Activated naive CD4-positive, alpha-beta T cell (primary cell): Measurements from ENCODE around the gene GZF1.

Experiments
- DNase-seq, 4 experiments: peaks; one replicate each; lab custom pipeline; 2025; lab: John Stamatoyannopoulos, UW

Gene GZF1

DNA sequence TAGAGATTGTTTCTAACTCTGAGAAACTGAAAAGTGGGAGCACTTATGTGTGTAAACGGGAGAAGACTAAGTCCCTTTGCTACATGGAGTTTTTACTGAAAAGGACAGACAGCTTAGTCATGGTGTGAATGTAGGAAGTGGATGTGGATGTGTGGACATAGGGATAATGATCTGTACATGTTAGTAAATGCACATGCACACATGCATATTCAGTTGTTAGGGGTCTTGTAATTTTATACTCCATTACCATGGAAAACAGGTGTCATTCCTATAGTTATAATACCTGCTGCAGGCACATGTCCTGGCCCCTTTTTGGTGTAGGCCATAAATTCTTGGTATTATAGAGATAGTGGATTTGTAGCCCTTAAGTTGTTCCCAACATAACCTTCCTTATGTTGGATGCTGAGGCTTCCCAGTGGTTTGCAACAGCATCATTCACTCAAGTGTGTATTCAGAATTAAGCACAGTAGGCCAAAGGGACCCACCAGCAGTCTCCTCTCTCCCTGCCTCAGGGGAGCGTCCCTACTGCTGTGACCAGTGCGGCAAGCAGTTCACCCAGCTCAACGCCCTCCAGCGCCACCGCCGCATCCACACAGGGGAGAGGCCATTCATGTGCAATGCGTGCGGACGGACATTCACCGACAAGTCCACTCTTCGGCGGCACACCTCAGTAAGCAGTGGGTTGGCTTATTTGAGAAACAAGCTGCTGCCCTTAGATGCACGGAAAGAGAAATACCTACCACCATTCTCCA, 7.3 kb downstream of the GZF1 start:
- DNase-seq: no peak

DNA sequence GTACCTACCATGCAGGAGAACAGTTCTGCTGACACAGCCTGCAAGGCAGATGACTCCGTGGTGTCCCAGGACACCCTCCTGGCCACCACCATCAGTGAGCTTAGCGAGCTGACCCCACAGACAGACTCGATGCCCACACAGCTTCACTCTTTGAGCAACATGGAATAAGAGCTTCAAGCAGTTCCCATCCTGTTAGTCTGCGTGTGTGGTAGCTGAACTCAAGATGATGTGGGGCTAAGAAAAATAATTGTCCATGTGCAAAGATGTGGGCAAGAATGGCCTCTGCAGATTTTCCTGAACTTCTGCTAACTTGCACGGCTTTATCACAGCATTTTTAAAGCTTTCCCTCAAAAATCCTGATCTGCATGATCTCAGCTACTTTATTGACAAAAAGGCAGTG, 8.3 kb downstream of the GZF1 start:
- no peak for DNase-seq

DNA sequence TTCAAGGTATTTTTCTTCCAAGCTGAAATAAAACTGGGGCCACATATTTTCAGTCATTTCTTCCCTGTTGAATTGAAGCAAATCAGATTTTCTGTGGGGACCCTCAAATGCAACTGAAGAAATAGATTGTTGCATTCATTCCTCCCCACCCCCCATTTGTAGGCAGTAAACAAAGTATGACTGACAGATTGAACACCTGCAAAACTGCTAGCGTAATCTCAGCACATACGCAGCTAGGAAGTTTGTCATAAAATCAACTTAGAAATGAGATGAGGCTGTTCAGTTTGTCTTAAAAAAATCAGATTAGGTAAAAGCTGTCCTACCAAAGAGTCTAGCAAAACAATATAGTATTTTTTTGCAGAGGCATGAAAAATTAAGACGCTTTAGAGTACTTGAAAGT, 8.9 kb downstream of the GZF1 start:
- no peak for DNase-seq

DNA sequence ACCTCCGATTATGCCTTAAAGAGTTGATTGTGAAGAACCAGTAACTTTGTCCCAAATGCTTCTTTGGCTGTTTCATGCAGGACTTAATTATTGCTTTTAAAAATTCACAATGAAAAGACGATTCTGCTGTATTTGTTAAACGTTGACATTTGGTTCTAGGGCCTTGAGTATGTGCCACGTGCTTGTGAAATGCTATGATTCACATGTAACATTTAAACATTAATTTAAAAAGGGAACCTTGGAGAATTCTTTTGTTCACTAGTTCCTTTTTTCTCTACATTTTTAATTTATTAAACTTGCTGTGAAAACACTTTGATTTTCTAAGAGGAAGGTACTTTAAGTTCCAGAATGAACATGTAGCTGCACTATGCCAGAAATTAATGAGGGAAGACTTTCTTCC, 9.5 kb downstream of the GZF1 start:
- no peak for DNase-seq

DNA sequence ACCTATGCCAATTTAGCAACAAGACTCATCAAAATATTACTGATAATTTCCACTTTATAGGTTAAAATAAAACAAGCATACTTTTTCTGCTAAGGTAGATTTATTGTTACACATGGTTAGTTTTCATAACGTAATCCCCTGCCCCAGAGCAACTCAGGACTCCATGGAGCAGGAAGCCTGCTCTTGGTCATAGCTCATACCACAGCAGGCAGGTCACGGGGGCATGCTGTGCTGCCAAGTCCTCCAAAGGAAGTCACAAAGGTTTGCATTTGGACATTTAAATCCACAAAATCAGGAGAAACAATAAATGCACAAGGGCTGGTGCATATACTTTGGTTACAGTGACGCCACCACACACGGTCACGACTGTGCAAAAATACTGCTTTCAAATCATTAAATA, 12.5 kb downstream of the GZF1 start:
- DNase-seq: no peak

DNA sequence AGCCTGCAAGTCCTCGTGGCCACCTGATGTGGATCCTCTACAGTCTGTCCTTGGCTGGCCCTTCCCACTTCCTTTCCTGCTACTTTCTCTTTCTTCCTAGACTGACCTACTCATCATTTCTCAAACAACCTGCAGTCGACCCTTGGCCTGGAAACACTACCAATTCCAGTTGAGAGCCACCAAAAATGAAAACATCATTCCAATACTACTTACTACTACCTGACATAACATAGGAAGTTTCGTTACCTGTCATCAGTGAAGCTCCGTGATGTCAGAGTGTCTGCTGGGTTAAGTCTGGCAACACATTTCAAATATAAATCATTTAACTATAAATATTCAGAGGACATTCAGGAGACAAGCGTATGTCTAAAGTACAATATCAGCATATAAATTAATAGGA, 13.8 kb downstream of the GZF1 start:
- DNase-seq: no peak

DNA sequence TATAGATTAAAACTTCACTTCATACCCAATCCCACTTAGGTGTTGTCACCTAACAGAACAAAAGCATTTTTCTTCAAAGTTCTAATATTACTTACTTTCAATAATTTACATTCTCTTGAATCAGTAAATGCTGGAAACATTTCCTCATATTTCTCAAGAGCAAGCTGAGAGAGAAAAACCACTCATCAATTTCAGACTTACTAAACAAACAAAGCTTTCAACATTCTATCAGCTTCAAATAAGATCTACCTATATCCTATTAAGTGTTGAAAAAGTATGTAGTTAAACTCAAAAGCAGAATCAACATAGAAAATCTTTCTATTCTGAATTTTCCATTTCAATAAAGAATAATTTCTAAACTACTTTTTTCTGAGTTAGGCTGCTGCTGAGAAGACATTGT, 17.8 kb downstream of the GZF1 start:
- no peak for DNase-seq

DNA sequence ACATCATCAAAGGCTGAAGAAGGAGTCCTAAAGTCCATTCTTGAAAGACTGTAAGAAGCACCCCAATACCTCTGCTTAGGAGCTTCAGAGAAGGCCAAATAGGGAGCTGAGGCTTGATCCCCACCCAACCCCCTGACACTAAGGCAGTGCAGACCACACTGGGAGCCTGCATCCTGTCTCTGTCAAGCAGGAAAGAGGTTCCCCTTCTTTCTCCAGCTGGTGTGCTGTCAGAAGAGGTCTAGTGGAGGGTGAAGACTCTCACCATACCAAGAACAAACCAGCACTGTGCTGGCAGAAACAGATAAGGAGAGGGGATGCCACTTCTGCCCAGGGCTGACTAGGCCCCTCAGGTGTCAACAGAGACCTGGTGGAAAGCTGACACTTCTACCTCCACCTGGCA, 19.9 kb downstream of the GZF1 start:
- DNase-seq: no peak

DNA sequence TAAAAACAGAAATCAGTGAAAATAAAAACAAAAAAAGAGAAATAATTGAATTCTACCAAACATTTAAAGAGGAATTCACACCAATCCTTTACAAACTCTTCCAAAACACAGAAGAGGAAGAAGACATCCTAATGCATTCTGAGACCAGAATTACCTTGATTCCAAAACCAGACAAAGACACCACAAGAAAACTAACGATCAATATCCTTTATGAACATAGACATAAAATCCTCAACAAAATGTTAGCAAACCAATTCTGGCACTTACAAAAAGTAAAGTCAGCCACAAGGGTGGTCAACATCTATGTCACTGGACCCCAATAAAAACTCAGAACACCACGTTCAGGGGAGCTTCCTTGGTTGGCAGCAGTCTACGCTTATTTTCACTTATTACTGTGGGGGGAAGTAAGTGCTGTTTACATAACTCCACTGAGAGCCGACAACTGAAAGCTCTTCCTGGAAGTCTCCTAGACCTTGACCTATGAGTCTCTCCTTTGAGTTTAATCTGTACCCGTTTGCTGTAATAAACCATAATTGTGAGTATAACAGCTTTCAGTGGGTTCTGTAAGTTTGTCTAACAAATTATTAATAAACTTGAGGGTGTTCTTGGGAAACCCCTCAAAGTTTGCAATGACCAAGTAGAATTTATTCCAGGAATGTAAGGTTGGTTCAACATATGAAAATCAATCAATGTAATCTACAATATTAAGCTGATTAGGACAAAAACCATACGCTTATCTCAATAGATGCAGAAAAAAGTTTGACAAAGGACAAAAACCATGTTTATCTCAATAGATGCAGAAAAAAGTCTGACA, 24.5 kb downstream of the GZF1 start:
- no peak for DNase-seq

DNA sequence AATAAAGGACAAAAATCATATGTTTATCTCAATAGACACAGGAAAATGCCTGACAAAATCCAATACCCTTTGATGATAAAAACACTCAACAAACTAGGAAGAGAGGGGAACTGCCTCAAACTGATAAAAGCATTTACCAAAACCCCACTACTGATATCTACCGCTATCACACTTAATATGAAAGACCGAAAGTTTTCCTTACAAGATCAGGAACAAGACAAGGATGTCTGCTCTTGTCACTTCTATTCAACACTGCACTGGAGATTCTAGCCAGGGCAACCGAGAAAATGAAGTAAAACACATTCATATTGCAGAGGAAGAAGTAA, 25.1 kb downstream of the GZF1 start:
- no peak for DNase-seq

DNA sequence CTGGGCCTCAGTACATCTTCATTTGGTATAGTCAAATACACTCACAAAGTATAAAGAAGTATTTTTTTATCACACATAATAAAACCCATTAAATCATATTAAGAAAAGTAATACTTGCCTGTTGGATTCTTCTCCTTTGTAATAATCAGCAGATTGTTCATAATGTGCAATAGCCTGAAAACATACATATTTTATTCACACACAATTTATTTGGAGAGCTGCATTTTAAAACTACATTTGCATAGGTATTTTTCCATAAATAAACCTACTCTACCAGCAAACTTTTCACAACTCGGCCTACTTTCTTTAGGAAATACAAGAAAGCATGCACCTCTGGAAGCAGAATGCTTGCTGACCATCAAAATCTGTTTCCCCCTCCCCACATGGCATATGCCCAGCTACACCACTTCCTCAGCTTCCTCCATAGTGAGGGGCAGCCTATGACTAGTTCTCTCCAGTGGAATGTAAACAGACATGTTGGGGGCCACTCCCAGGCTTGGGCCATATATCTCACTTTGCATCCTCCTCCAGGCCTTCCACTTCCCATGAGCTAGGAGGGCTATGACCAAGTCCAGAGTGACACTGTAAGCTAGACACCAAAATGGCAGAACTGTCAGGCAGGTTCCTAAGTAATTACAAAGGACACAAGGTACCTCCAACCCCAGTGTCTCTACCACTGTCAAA, 28.3 kb downstream of the GZF1 start:
- no peak for DNase-seq

DNA sequence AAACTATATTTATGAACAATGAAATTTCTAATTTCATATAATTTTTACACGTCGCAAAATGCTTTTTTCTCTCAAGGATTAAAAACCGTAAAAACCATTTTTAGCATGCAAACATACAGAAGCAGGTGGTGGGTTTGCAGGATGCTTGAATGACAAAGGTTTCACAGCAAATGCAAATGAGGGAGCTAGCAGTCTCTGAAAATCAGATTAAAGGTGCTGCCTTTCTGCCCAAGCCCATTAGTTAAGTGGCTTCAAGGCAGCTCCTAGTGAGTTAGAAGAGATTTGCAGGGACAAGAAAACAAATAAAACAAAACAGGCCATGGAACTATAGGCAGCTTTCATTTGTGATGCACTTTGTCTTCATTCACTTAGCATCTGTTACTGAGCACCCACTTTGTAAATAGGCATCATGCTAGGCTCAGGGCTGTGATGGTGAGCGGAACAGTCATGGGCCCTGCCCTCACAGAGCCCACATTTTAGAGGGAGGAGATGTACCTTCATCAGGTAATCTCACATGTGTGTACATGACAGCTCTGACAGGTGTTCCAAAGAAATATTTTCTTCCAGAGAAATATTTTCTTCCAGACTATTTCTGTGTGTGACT, 29.8 kb downstream of the GZF1 start:
- DNase-seq: no peak

DNA sequence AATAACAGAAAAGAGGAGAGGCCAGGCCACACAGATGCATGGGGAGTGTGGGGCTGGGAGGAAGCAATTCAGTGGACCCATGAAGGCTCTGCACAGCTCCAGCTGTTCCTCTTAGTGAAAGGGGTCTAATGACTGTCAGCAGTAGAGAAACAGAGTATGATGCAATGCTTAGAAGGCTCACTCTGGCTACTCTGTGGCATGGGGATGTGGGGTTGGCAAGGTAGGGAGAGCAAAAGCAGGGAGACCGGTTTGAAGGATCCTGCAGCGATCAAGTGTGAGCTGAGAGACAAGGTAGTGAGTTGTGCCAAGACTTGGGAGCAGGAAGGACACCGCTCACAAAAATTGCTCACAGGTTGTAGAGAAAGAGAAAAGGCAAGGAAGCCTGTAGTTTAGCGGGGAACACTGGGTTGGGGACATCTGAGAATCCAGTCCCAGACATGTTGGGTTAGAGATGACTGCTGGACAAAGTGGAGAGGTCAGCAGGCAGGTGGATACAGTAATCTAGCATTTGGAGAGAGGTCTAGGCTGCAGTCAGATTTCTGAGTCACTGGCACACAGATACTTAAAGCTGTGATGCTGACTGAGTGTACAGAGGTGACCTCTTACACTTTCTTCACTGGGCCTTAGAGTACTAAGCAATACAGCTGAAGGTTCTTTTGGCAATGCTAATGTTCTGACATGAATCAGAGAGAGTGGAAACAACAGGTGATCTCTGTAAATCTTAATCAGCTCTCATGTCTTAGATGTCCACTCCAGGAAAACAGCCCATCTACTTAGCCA, 32.2 kb downstream of the GZF1 start:
- no peak for DNase-seq

DNA sequence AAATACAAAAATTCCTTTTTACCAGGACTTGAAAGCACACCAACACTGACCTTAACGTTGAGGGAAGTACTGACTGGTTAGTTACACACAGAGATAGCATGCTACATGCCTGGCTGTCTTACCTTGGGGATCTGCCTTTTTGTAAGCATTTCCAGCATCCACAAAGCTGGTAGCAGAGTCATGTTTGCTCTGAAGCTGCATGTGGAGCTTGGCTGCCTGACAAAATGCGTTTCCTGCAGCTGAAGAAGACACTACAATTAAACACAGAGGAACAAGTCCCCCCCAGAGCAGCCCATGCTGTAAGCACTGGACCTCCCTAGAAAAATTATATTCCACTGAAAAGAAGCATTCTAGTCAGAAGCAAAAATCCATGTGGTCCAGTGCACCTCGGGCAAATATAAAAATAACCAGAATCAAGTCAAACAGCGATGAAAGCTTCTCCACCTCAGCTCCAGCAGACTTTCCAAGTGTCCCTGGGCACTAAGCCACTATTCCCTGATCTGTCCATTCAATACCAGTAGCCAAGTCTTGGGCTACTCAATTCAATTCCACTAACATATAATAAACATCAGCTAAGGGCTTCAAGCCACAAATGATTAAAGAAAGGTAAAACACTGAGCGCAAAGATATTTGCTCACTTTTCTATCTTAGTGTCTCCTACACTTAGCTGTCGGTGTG, 35.1 kb downstream of the GZF1 start:
- DNase-seq: no peak

DNA sequence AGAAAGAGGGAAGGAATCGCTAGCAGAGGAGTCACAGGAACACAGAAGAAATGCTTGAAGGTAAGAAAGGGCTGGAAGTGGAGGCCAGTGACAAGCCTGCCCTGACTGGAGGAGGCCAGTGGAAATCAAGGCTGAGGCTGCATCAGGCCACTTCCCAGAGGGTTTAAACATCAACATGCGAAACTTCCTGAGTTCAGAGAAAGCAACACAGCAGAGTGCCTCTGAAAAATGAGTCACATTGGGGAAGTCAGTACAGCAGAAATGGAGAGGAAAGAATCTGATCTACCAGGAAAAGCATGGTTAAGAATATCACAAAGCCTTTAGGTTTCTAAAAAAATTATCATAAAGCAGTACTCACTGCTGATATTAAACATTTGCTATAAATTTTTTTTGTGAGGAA, 36.0 kb downstream of the GZF1 start:
- DNase-seq: no peak

DNA sequence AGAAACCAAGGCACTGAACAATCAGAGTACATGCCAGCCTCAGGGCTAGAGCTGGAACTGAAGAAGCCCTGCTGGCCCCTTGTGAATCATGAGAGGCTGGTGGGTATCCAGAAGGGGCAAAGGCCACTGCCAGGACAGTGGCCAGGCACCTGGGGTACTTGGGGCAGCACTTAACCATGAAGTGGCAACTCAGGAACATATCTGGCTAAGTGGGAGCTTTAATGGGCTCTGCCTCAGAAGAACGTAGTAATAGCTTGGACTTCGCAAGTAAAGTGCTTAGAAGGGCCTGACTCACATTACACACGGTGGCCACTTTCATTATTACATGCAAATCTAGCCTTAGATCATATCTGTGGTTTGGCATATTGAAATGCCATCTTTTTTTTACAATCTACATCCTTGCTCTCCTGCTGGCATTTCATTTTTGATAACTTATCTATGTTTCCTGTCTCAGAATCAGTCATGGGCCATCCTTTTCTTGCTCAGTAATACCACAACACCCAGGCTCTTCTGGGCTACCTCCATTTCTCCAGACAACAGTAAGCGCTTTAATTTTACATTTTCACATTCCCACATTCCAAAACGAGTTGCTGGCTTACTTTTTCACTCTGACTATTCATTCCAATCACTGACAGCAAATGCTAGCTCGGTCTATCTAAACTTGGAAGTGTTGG, 37.7 kb downstream of the GZF1 start:
- DNase-seq: no peak

DNA sequence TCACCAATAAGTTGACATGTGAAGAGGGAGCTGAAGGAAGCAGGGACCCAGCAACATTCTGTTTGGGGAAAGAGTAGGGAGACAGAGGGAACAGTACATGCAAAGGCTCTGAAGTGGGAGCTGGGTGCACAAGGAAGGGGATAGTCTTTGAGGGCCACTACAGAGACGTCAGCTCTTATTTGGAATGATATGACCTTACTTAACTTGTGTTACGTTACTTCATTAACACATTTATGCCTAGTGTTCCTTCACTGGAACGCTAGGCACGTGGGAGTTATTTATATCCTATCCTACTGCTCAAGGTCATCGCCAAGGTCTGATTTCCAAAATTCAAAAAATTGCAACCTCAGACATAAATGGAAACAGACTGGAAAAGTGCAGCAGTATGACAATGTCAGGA, 39.1 kb downstream of the GZF1 start:
- DNase-seq: no peak

DNA sequence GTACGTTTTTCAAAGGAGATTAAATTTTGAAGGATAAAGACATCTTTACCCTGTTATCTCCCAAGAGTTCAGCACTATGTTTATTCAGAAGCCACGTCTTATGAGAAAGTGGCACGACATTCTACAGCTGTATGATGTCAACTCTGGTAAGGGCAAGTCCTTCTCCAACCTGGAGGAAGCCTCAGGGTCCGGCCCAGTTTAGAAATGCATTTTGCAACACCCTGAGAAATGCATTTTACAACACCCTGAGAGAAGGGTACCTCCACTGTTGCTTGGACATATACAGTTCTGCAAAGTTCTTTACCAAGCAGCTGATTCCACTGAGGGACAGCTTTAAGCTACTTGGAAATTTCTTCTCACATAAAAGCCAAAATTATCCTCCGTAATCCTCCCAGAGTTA, 41.8 kb downstream of the GZF1 start:
- DNase-seq: no peak

DNA sequence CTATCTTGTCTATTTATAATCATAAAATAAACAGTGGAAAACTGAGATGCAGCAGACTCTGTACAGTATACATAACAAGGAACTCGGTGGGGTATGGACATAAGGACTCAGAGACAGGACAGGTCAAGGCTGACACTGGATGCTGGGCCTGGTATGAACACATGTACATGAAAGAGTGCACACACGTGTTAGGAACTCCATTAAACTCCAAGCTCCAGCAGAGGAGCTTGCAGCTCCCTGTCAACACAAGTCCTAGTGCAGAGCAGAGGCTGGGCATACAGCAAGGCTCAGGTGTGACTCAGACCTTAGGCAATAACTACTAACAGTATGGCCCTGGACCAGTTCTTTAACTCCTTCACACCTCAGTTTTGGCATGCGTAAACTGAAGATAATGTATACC, 42.2 kb downstream of the GZF1 start:
- DNase-seq: no peak

DNA sequence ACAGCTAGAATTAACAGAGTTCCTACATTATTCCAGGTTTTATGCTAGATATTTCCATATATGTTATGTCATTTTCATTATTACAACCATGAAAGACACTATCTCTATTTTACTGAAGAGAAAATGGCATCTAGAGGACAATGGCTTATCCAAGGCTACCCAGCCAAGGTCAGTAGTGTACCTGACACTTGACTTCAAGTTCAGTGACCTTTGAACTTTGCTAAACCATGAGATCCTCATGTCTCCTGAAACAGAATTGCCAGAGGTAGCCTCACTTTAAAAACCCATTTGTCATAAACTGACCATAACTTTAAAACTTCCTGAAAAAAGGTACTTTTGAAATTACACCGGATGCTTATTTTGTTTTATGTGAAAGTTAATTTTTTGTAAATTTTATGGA, 44.9 kb downstream of the GZF1 start:
- DNase-seq: no peak
